HG03558 (cell line): ENCODE results near the gene KSR1.
"Not testable (repeated sequence)": the region's sequence is repeated elsewhere in the genome, so short reads cannot be mapped to it uniquely, and the experiment has no call there.

Experiments used
- ATAC-seq: cut with Tn5 transposase; IDR thresholded peaks from one replicate; pipeline ENCODE4 v1.9.1; 2021; ENCODE audit warnings: moderate number of reproducible peaks; ENCODE audit not compliant: unreplicated experiment; ENCODE audit errors: extremely low read depth

The KSR1 gene

DNA sequence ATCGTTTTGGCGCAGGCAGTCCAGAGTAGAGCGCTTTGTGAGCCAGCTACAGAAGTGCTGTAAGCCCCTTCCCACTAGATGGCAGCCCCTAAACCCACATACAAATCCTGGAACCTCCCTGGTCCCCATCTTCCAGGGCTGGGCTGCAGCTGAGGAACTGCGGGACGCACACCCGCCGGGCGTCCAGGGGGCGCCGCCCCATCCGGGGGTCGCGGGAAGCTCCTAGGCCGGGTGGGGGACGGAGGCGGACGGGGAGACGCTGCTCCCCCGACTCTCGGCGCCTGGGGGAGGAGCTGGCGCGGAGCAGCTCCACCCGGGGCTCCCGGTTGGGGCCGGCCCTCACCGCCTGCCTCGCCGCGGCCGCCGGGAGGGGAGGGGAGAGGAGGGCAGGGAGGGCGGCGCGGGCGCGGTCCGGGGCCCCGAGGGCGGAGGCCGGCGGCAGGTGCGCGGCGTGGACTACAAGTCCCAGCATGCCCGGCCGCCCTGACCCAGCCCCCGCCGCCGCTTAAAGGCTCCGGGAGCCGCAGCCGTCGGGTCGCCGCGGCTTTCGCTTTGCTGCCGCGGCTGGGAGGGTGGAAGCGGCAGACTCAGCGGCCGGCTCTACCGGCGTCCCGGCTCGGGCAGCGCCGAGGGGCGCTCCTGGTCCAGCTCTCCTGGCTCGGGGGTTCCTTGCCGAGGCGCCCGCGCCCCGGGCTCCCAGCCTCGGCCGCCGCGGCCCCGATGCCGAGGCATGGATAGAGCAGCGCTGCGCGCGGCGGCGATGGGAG, at the start of gene KSR1:
Gene KSR1 (plus strand): TSS at position 535 of the 767 bp plus-strand sequence. CDS start 196 bp downstream, at position 731.
- peak; percentile 59 for ATAC-seq

GRCh38 chr17:27407916-27408864, 48.1 kb upstream of the KSR1 start:
- no peak for ATAC-seq

DNA sequence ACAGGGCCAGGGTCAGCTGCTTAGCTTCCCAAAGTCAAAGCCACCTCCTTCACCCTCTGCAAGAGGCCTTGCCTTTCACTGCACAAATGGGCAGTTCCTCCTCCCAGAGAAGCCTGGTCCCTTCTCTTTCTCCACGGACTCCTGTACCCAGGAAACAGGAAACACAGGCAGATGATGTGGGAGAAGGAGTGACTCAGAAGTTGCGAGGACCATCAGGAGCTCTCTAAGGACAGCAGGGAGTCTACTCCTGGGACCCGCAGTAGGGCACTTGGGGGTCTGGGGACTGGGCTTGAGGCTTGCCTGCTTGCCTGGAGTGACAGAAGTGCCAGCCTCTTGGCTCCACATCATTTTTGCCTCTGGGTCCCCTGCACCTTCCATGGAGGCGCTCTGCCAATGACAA, 47.4 kb upstream of the KSR1 start:
- ATAC-seq, result no peak

GRCh38 chr17:27412158-27412557, 44.1 kb upstream of the KSR1 start:
- not testable (repeated sequence) for ATAC-seq

GRCh38 chr17:27413315-27413714, 42.9 kb upstream of the KSR1 start:
- no peak for ATAC-seq

- ATAC-seq, result no peak
Measured at GRCh38 chr17:27413792-27414191, 42.5 kb upstream of the KSR1 start.

DNA sequence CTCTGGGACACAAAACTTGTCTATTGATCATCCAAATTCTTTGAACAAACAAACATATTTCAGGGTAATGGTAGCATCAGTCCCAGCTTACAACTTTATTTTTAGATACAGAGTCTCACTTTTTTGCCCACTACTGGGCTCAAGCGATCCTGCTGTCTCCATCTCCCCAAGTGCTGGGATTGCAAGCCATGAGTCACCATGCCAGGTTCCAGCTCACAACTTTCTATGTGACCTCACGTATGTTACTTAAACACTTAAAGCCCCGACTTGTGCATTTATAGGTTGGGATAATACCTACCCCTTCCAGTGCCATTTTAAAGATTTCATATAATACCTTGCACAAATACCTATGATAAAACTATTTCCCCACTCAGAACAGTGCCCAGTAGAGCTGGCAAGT, 42.0 kb upstream of the KSR1 start:
- no peak for ATAC-seq

- no peak for ATAC-seq
Measured at GRCh38 chr17:27414694-27415093, 41.6 kb upstream of the KSR1 start.

DNA sequence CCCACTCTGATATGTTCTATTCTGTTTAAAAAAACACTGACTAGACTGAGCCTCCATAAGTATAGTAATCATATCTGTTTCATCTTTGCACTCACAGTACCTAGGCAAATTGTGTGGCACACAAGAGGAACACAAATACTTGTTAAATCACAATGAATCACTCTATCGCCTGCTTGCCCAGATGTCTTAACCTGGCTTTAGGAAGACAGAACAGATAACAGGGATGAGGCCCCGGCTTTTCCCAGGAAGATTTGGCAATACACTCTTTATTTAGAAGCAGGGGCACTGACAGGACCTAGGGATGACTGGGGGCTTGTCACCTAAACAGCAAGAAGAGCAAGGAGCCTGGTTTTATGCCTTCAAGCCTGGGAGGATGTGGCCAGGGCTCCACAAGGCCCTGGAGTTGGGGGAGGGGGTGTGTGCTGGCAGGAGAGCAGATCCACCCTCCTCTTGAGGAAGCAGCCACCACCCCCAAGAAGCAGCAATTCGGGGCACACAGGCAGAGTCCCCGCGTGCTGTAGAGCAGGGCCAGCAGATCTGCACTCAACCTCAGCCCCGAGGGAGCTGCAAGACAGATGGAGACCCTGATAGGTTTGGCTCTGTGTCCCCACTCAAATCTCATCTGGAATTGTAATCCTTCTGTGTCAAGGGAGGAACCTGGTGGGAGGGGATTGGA, 41.0 kb upstream of the KSR1 start:
- ATAC-seq, result no peak

DNA sequence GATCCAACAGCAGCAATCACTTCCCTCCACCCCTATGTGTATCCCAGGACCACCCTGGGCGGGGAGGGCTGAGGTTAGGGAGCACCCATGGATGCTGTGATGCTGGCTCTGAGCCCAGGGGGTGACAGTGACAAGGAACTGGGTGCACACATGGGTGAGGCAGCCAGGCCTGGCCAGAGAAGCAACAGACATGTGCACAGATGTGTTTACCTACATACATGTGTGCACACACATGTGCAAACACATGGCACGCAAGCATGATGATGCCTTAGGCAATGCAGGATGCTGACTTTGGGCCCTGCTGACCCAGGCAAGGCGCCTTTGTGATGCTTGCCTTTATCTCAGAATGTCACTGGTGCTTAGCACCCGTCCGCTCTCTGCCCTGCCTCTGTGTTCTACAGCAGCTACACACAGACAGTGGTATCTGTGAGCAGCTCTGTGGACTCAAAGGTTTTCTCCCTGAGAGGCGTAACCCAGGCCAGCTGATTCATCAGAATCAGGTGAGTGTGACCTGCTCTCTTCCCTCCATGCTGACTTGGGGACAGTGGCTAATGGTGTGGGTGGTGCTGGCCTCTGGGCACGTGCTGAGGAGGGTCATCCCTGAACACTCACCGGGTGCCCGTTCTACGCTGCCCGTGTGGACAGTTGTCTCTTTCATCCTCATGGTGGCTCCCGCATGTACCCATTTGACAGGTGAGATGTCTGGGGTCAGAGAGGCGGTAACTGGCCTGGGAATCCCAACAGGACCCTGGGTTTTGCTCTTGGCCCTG, 38.5 kb upstream of the KSR1 start:
- no peak for ATAC-seq

- no peak for ATAC-seq
Measured at GRCh38 chr17:27418366-27418615, 38.0 kb upstream of the KSR1 start.

DNA sequence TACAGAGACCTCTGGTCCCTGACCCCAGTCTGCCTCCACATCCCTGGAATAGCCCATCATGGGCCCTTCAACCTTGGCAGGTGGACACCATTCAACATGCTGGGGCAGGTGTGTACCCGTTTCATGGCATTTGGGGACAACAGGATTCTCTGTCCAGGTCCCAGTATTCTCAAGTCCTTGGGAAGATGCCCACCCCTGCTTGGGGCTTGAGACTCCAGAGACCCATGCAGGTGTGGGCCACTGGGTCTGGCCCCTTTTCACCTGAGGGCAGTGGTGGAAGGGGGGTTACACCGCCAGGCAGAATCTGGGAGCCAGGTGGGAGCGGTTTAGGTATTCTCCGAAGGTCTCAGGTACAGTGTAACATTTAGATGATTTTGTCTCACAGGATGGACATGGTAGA, 37.1 kb upstream of the KSR1 start:
- ATAC-seq, result no peak

- ATAC-seq, result no peak
Measured at GRCh38 chr17:27420211-27420950, 35.9 kb upstream of the KSR1 start.

GRCh38 chr17:27421111-27421510, 35.1 kb upstream of the KSR1 start:
- no peak for ATAC-seq

DNA sequence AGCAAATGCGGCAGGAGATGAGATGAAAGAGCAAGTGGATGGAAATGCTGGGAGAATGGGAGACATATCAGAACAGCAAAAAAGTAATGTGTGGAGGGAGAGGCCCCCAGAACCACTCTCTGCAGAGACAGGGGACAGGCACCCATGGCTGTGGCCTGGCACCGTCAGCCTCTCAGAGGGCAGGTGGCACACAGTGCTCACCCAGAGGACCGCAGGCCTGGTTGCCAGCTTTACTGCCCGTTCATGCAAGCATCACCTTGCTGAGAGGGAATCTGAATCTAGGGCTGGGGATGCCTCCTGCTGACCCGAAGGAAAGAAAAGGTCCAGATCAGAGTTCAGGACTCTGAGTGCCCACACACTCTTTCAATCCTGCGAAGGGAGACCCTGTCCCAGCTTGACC, 34.6 kb upstream of the KSR1 start:
- not testable (repeated sequence) for ATAC-seq

DNA sequence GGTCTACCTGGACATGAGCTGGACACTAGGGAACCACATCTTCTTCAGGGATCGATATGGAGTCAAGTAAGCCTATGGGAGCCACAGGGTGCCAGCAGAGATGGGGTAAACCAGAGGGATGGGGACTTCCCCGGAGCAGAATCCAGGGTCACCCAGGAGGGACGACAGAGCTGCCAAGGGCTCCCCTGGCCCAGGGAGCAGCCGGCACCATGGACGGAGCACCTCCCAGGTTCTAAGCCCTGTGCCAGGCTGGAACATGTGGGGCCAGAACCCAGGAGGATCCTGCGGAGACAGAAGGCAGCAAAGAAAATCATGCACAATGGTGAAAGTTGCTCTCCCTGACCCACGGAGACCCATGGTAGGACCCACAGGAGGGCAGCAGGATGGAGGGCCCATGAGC, 33.6 kb upstream of the KSR1 start:
- ATAC-seq, result no peak

GRCh38 chr17:27423651-27424050, 32.6 kb upstream of the KSR1 start:
- no peak for ATAC-seq

DNA sequence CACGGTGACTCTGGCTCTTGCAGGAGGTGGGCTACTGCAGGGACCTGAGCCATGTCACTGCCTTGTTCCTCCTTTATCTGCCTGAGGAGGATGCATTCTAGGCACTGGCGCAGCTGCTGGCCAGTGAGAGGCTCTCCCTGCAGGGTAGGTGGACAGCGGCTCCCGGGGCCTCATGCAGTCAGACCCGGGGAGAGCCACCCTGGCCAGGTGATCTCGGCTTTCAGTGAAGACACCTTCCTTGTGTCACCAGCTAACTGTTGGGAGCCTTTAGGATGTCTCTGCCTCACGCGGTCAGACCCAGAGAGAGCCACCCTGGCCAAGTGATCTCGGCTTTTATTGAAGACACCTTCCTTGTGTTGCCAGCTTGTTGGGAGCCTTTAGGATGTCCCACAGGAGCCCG, 31.7 kb upstream of the KSR1 start:
- ATAC-seq, result no peak

- no peak for ATAC-seq
Measured at GRCh38 chr17:27424941-27425340, 31.3 kb upstream of the KSR1 start.

DNA sequence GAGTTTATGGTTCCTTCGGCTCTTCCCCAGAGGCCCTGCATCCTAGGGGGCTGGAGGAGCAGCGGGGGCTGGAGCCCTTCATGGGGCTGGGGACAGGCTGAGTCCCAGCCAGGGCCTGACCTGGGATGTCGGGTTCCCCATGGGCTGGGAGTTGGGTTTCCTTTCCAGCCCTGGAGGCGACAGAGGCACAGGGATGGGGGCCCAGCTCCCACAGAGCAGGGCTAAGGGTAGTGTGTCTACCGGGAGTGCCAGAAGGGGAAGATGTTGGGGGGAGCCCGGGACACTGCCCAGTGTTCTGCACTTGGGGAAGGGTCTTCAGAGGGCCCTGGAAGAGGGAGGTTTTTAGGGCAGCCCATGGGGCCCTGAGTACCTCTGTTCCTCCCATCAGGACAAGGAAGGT, 30.7 kb upstream of the KSR1 start:
- ATAC-seq, result not testable (repeated sequence)
